AG04450 (cell line): ENCODE data around the gene CMA1. TPM values are rescaled to one million over a fixed set of nuclear protein-coding genes. Genes with fewer than 3 reads are reported as not detected.
"Not testable (repeated sequence)": the region's sequence is repeated elsewhere in the genome, so short reads cannot be mapped to it uniquely, and the experiment has no call there.

Source experiments
- CTCF ChIA-PET: fragments of 300-600, 350-600 bp; formaldehyde crosslinking; extraction: SDS; loops from one replicate; lab custom pipeline; 2022; ENCODE audit warnings: antibody characterized with exemption, inconsistent platforms; lab: Charles Lee
- POLR2A ChIA-PET: fragments of 350-600 bp; formaldehyde crosslinking; extraction: SDS; loops from one replicate; lab custom pipeline; 2021; ENCODE audit warnings: antibody characterized with exemption, inconsistent platforms; lab: Yijun Ruan, JAX
- DNase-seq: peaks from one replicate; pipeline ENCODE4 v3.0.0-alpha.2; 2011; ENCODE audit warnings: low read depth, low spot score
- H3K27ac ChIP-seq: one replicate; pipeline ENCODE4 v1.5.1; 2012; ENCODE audit warnings: low read depth, low read length, control low read depth
- H3K27me3 ChIP-seq: one replicate; pipeline ENCODE4 v1.6.0; 2012; ENCODE audit warnings: low read length; ENCODE audit not compliant: control insufficient read depth, insufficient read depth
- H3K4me3 ChIP-seq: 2 replicates; pipeline ENCODE4 v1.5.1; 2011; ENCODE audit warnings: mild to moderate bottlenecking, low read depth, low read length, control low read depth
- H3K9me3 ChIP-seq: 2 replicates; pipeline ENCODE4 v1.5.1; 2012; ENCODE audit warnings: low read length; ENCODE audit not compliant: control insufficient read depth, insufficient read depth
- CTCF ChIP-seq: IDR thresholded peaks from 2 replicates; pipeline ENCODE4 v1.5.1; 2011; ENCODE audit warnings: low read depth, low read length, control low read depth, inconsistent platforms
- polyA plus RNA-seq: library from polyadenylated mRNA; depleted of rRNA; stranded (reverse); fragments of >200 nt; gene quantifications from 2 replicates; pipeline ENCODE4 v1.2.3, GENCODE V29; 2011

Gene CMA1
- polyA plus RNA-seq, 1 experiment = not detected

GRCh38 chr14:24481622-24482324, 26.3 kb downstream of the CMA1 start:
- CTCF ChIA-PET = interaction anchor here (0.6 kb wide), 1 partner anchor 70 kb away, joined by 4 read pairs; no protein-coding TSS in a partner anchor
- DNase-seq = no peak

GRCh38 chr14:24479999-24480398, 28.1 kb downstream of the CMA1 start:
- H3K27me3 ChIP-seq, H3K4me3 ChIP-seq, CTCF ChIA-PET, H3K27ac ChIP-seq, DNase-seq, H3K9me3 ChIP-seq, POLR2A ChIA-PET: not testable (repeated sequence)

More at GRCh38 chr14:24481622-24482324, 26.3 kb downstream of the CMA1 start:
- Histone ChIP-seq H3K27ac (no peak overlapping the region), H3K4me3 (no peak overlapping the region), H3K27me3 (no peaks in the 10 kb centered on the region), H3K9me3 (no peaks in the 10 kb centered on the region; the same call in 1 of the 2 replicates)
- TF ChIP-seq CTCF = peak; percentile 60
- POLR2A ChIA-PET = no interaction called here

GRCh38 chr14:24475261-24475660, 32.8 kb downstream of the CMA1 start:
- no peak overlapping the region for H3K27ac ChIP-seq
- H3K4me3 ChIP-seq = no peak overlapping the region
- CTCF ChIA-PET = no interaction called here
- no peaks in the 10 kb centered on the region; the same call in 1 of the 2 replicates for H3K9me3 ChIP-seq
- POLR2A ChIA-PET = no interaction called here
- TF ChIP-seq CTCF = no peak
- no peaks in the 10 kb centered on the region for H3K27me3 ChIP-seq
- no peak for DNase-seq

- no peaks in the 10 kb centered on the region; the same call in 1 of the 2 replicates for H3K9me3 ChIP-seq
- DNase-seq = no peak
- no peak overlapping the region for H3K4me3 ChIP-seq
- TF ChIP-seq CTCF = no peak
- H3K27ac ChIP-seq = no peak overlapping the region
- ChIA-PET POLR2A (no interaction called here), CTCF (no interaction called here)
- no peaks in the 10 kb centered on the region for H3K27me3 ChIP-seq
These were observed 34.9 kb downstream of the CMA1 start for GRCh38 chr14:24473211-24473610.

GRCh38 chr14:24470450-24470849, 37.6 kb downstream of the CMA1 start:
- H3K4me3 ChIP-seq, DNase-seq, H3K27ac ChIP-seq, H3K9me3 ChIP-seq, H3K27me3 ChIP-seq, CTCF ChIA-PET, POLR2A ChIA-PET: not testable (repeated sequence)

- ChIA-PET CTCF (interaction anchor here (0.5 kb wide), 1 partner anchor 91 kb away, joined by 4 read pairs; no protein-coding TSS in a partner anchor), POLR2A (no interaction called here)
- H3K27ac ChIP-seq = no peak overlapping the region
- no peak overlapping the region for H3K4me3 ChIP-seq
- no peak for TF ChIP-seq CTCF
- H3K9me3 ChIP-seq = no peaks in the 10 kb centered on the region
- DNase-seq = no peak
- no peaks in the 10 kb centered on the region for H3K27me3 ChIP-seq
These were observed 42.3 kb downstream of the CMA1 start for GRCh38 chr14:24465805-24466204.
